ENCODE results near the gene HIVEP2. TPM values are rescaled to one million over a fixed set of nuclear protein-coding genes. Genes with fewer than 3 reads are reported as not detected.

Gene HIVEP2
- polyA plus RNA-seq, 2 of the 4 experiments (the other 2 are of a cell fraction), result 2.2 to 2.6 TPM

DNA sequence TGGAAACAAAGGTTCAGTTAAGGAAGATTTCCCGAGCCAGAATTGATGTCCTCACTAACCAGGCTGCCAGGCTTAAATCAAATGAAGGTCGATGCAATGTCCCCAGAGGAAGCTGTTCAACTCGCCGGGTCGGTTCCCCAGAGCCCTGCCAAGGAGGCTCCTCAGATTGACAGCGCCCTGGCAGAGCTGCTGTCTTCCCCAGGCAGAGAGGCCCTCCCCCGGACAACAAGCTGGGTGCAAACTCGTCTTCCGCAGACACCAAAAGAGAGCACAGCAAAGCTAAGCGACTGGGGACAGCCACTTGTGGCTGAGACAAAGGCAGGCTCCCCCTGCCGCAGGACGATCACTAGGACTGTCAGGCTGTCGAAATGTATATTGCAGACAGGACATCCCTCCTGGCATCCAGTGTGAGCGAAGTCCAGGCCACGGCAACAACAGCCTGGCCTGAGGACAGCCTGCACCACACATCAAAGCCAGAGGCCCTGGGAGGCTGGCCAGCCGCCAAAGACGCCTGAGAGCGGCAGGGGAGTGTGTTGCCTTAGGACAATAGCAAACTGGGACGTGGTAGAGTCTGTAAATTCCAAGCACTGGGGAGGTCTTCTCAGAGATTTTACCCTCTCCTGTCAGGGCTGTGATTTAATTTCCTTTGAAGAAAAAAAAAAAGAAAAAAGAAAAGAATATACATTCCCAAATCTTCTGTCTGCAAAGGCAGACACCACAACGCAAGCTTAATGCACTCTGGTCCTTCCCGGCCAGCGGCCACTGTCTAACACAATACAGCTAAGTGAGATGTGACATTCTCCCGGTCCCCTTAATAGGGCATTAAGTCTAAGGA lies 99.1 kb downstream of the HIVEP2 start (continued):
- TF ChIP-seq, protein P1, sequence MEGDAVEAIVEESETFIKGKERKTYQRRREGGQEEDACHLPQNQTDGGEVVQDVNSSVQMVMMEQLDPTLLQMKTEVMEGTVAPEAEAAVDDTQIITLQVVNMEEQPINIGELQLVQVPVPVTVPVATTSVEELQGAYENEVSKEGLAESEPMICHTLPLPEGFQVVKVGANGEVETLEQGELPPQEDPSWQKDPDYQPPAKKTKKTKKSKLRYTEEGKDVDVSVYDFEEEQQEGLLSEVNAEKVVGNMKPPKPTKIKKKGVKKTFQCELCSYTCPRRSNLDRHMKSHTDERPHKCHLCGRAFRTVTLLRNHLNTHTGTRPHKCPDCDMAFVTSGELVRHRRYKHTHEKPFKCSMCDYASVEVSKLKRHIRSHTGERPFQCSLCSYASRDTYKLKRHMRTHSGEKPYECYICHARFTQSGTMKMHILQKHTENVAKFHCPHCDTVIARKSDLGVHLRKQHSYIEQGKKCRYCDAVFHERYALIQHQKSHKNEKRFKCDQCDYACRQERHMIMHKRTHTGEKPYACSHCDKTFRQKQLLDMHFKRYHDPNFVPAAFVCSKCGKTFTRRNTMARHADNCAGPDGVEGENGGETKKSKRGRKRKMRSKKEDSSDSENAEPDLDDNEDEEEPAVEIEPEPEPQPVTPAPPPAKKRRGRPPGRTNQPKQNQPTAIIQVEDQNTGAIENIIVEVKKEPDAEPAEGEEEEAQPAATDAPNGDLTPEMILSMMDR (IDR thresholded peaks at IDR 0.05), result no peak; the same call in 2 of the 3 replicates
- TF ChIP-seq HOXB13 (CRISPR knock-in tag; IDR thresholded peaks at IDR 0.05; ENCODE audit: low read depth), result no peak
- TF ChIP-seq FOSL2 (IDR thresholded peaks at IDR 0.05), result no peak
- TF ChIP-seq FOSL2 (CRISPR knock-in tag; IDR thresholded peaks at IDR 0.05), result no peak
- no peak for TF ChIP-seq HOXA7 (CRISPR knock-in tag; IDR thresholded peaks at IDR 0.05)
- TF ChIP-seq CHD2 (IDR thresholded peaks at IDR 0.05; ENCODE audit: low read length, partially characterized antibody), result no peak
- no peak for TF ChIP-seq NPAS2 (CRISPR knock-in tag; IDR thresholded peaks at IDR 0.05; ENCODE audit: borderline replicate concordance)
- no peak for TF ChIP-seq HES2 (IDR thresholded peaks at IDR 0.05)
- TF ChIP-seq ZC3H11A (IDR thresholded peaks at IDR 0.05), result no peak
- TF ChIP-seq USF2 (IDR thresholded peaks at IDR 0.05), result no peak
- TF ChIP-seq, protein P2, sequence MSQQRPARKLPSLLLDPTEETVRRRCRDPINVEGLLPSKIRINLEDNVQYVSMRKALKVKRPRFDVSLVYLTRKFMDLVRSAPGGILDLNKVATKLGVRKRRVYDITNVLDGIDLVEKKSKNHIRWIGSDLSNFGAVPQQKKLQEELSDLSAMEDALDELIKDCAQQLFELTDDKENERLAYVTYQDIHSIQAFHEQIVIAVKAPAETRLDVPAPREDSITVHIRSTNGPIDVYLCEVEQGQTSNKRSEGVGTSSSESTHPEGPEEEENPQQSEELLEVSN (IDR thresholded peaks at IDR 0.05; ENCODE audit: borderline replicate concordance, low read depth), result no peak
- TF ChIP-seq EHMT2 (IDR thresholded peaks at IDR 0.05; ENCODE audit: low read depth), result no peak
- 0 out of 2 replicates have a peak, but pooled peaks have one; percentile 12 for TF ChIP-seq JUNB (IDR thresholded peaks at IDR 0.05)
- TF ChIP-seq ESRRA (IDR thresholded peaks at IDR 0.05; ENCODE audit: borderline replicate concordance, low read length), result no peak
- no peak for TF ChIP-seq HDAC2 (IDR thresholded peaks at IDR 0.05)
- TF ChIP-seq ATOH8 (CRISPR knock-in tag; IDR thresholded peaks at IDR 0.05; ENCODE audit: low read depth), result no peak
- TF ChIP-seq HMGXB4 (CRISPR knock-in tag; IDR thresholded peaks at IDR 0.05; ENCODE audit: borderline replicate concordance), result no peak
- no peak for TF ChIP-seq ELK1 (IDR thresholded peaks at IDR 0.05; ENCODE audit: low read depth, low read length)
- no peak for TF ChIP-seq HEYL (CRISPR knock-in tag; IDR thresholded peaks at IDR 0.05)
- TF ChIP-seq NR3C1 (IDR thresholded peaks at IDR 0.05), result no peak
- no peak for TF ChIP-seq ZNF302 (CRISPR knock-in tag; IDR thresholded peaks at IDR 0.05)
- no peak for TF ChIP-seq KDM1A (IDR thresholded peaks at IDR 0.05; ENCODE audit: low read depth)
- 0 out of 2 replicates have a peak, but pooled peaks have one; percentile 37 for TF ChIP-seq GATA3 (IDR thresholded peaks at IDR 0.05; ENCODE audit: borderline replicate concordance)
- no peak for TF ChIP-seq POLR2A (IDR thresholded peaks at IDR 0.05; ENCODE audit: low read length)
- no peak for TF ChIP-seq MYC (IDR thresholded peaks at IDR 0.05; ENCODE audit: borderline replicate concordance, low read length)
- TF ChIP-seq POLR2AphosphoS2 (conservative IDR thresholded peaks at IDR 0.05; ENCODE audit: low read length), result no peak
- 0 out of 5 replicates have a peak, but pooled peaks have one; percentile 0 to 25 for TF ChIP-seq RAD21 (conservative IDR thresholded peaks at IDR 0.05 in 1 of 2, IDR thresholded peaks at IDR 0.05 in 1 of 2)
- no peak for TF ChIP-seq HOXB5 (CRISPR knock-in tag; IDR thresholded peaks at IDR 0.05)
- 0 out of 3 replicates have a peak, but pooled peaks have one; percentile 23 for TF ChIP-seq BCL3 (IDR thresholded peaks at IDR 0.05)
- no peak for TF ChIP-seq FOSB (CRISPR knock-in tag; IDR thresholded peaks at IDR 0.05)
- TF ChIP-seq EP300 (IDR thresholded peaks at IDR 0.05), result peak; percentile 17 to 32; a peak in 1 of 5 replicates
- TF ChIP-seq BHLHE40 (IDR thresholded peaks at IDR 0.05; ENCODE audit: low read depth, low read length), result no peak
